IPS DF 6.9 (cell line): Measurements from ENCODE around the gene KRTAP10-1.
"Not testable (repeated sequence)": the region's sequence is repeated elsewhere in the genome, so short reads cannot be mapped to it uniquely, and the experiment has no call there.

Experiments used
- DNase-seq: peaks from one replicate; pipeline ENCODE4 v3.0.0-alpha.2; 2013; ENCODE audit warnings: low read depth, low spot score
- H3K27ac ChIP-seq: one replicate; pipeline ENCODE4 v1.5.1; 2013; ENCODE audit warnings: low read length, control low read depth
- H3K27me3 ChIP-seq: 2 replicates; pipeline ENCODE4 v1.6.1; 2013; ENCODE audit warnings: mild to moderate bottlenecking, low read length; ENCODE audit not compliant: control insufficient read depth, insufficient read depth
- H3K36me3 ChIP-seq: 2 replicates; pipeline ENCODE4 v1.6.1; 2013; ENCODE audit warnings: low read length; ENCODE audit not compliant: control insufficient read depth, insufficient read depth
- H3K4me1 ChIP-seq: 2 replicates; pipeline ENCODE4 v1.6.1; 2013; ENCODE audit warnings: low read length; ENCODE audit not compliant: control insufficient read depth, insufficient read depth
- H3K4me3 ChIP-seq: 2 replicates; pipeline ENCODE4 v1.5.1; 2013; ENCODE audit warnings: mild to moderate bottlenecking, low read length
- H3K9me3 ChIP-seq: 2 replicates; pipeline ENCODE4 v1.6.1; 2013; ENCODE audit warnings: low read length, inconsistent platforms; ENCODE audit not compliant: control insufficient read depth, insufficient read depth
- WGBS: extraction: QIAGEN DNeasy Blood & Tissue Kit; methylation state at CpG from one replicate; pipeline ENCODE4 v1.1.7; 2013; ENCODE audit warnings: mixed read lengths, missing lambda C conversion rate; ENCODE audit not compliant: insufficient read length, insufficient coverage; 5-methylcytosine and 5-hydroxymethylcytosine counted together

Gene KRTAP10-1

DNA sequence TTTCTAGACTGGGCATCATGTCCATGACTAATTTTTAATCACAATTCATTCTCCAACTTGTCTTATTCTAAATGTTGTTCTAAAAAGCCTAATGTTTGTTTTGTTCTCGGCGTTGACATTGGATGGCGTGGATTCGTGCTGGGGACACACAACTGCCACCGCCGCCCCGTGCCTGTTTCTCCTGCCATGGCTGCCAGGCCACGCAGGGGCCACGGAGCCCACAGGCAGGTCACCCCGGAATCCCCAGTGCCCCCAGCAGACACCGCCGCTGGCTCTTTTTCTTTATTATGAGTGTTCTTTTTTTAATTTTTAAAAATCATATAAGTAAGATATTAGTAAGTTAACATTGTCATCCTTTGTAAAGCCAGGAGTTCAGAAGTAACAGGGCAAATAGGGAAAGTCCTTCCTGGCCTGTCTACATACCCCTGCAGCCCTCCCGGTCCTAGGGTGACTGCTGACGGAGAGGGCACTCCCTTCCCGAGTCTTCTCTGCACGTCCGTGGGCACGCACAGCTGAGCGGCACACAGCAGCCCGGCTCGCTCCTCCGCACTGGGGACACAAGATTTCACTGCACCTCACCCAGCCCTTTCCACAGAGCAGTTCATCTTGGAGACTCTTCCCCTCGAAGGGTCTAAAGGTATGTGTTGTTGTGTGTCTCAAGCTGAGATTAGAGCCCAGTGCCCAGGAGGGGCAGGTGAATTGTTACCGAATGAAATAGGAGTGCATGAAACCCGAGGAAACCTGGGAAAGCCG, 32.1 kb downstream of the KRTAP10-1 start:
- Histone ChIP-seq H3K27ac (no peak overlapping the region), H3K4me1 (no peaks in the 10 kb centered on the region; the same call in 1 of the 2 replicates), H3K4me3 (no peak overlapping the region), H3K27me3 (no peaks in the 10 kb centered on the region), H3K36me3 (no peaks in the 10 kb centered on the region; the same call in 1 of the 2 replicates), H3K9me3 (no peaks in the 10 kb centered on the region)
- no peak for DNase-seq
- WGBS, result no CpG with 5 or more reads among the region's 26 CpGs

DNA sequence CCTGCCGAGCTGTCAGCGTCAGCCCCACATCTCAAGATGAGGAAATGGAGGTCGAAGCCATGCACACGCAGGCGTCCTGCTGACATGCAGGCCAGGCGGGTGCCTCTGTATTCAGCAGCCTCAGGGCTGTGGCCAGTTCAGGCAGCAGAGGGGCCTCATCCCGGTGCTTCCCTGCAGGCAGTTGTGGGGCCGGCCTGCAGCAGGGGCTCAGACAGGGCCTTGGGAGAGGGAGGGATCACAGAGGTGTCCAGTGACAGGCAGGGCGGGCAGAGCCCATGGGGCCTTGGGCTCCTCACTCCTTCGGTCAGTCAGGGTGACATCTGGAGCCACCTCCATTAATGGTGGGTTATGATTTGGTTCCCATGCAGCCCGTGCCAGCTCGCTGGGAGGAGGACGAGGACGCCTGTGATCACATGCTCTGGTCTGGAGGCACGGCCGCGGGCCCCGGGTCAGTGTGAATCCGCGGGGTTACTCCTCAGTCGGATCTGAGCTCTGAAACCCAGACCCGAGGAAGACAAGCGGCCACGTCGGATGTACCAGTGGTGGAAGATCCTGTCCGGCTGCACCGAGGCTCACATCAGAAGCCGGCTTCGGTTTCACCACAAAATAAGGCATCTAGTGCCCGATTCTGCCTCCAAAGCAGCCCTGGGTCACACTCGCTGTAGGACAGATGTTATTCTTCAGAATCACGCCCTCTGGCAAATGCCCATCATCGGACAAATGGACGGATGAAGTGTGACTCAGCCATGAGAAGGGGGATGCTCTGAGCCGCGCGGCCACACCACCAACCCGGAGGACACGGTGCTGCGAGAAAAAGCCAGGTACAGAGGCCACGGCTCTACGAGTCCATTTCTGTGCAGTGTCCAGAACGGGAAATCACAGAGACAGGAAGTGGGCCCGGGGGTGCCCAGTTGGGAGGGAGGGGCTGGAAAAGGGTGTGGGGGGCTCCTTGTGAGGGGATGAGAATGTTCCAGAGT, 33.4 kb downstream of the KRTAP10-1 start:
- Histone ChIP-seq H3K27ac (no peak overlapping the region), H3K4me1 (no peaks in the 10 kb centered on the region; the same call in 1 of the 2 replicates), H3K27me3 (no peaks in the 10 kb centered on the region), H3K4me3 (no peak overlapping the region; the same call in 1 of the 2 replicates), H3K36me3 (no peaks in the 10 kb centered on the region; the same call in 1 of the 2 replicates), H3K9me3 (no peaks in the 10 kb centered on the region)
- WGBS, result no CpG with 5 or more reads among the region's 44 CpGs
- no peak for DNase-seq

DNA sequence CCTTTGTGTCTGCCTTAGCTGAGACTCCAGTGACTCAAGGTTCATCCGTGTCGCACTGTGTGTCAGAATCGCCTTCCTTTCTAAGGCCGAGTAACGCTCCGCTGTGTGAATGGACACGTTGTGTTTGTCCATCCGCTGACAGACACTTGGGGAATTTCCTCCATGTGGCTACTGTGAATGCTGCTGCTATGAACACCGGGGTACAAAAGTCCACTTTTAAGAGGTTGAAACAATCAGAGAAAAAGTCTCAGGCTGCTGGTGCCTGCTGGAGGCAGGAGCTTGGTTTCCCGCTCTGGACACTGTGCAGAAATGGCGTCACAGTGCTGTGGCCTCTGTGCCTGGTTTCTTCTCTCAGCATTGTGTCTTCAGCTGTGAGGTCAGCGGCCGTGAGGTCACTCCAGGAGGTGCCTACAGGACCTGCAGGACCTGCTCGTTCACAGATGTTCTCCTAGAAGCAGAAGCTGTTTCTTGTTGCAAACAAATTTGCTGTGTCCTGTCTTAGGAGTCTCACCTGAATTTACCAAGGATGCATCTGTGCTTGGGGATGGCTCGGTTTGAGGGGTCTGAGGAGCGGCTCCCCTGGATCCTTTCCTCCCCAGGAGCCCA, 34.2 kb downstream of the KRTAP10-1 start:
- Histone ChIP-seq H3K36me3 (no peaks in the 10 kb centered on the region), H3K4me3 (no peak overlapping the region), H3K4me1 (no peaks in the 10 kb centered on the region; the same call in 1 of the 2 replicates), H3K27ac (no peak overlapping the region), H3K9me3 (no peaks in the 10 kb centered on the region), H3K27me3 (no peaks in the 10 kb centered on the region)
- WGBS, result no CpG with 5 or more reads among the region's 16 CpGs
- DNase-seq, result no peak

DNA sequence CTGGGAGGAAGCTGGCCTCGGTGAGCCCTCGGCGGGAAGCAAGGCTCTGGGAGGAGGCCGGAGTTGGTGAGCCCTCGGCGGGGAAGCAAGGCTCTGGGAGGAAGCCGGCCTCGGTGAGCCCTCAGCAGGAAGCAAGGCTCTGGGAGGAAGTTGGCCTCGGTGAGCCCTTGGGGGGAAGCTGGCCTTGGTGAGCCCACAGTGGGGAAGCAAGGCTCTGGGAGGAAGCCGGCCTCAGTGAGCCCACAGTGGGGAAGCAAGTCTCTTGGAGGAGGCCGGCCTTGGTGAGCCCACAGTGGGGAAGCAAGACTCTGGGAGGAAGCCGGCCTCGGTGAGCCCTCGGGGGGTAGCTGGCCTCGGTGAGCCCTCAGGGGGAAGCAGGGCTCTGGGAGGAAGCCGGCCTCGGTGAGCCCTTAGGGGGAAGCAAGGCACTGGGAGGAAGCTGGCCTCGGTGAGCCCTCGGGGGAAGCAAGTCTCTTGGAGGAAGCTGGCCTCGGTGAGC, 36.0 kb downstream of the KRTAP10-1 start:
- Histone ChIP-seq H3K4me3 (no peak overlapping the region), H3K27me3 (no peaks in the 10 kb centered on the region), H3K9me3 (no peaks in the 10 kb centered on the region), H3K27ac (no peak overlapping the region), H3K36me3 (no peaks in the 10 kb centered on the region), H3K4me1 (no peaks in the 10 kb centered on the region; the same call in 1 of the 2 replicates)
- WGBS, result no CpG with 5 or more reads among the region's 20 CpGs
- DNase-seq, result no peak

DNA sequence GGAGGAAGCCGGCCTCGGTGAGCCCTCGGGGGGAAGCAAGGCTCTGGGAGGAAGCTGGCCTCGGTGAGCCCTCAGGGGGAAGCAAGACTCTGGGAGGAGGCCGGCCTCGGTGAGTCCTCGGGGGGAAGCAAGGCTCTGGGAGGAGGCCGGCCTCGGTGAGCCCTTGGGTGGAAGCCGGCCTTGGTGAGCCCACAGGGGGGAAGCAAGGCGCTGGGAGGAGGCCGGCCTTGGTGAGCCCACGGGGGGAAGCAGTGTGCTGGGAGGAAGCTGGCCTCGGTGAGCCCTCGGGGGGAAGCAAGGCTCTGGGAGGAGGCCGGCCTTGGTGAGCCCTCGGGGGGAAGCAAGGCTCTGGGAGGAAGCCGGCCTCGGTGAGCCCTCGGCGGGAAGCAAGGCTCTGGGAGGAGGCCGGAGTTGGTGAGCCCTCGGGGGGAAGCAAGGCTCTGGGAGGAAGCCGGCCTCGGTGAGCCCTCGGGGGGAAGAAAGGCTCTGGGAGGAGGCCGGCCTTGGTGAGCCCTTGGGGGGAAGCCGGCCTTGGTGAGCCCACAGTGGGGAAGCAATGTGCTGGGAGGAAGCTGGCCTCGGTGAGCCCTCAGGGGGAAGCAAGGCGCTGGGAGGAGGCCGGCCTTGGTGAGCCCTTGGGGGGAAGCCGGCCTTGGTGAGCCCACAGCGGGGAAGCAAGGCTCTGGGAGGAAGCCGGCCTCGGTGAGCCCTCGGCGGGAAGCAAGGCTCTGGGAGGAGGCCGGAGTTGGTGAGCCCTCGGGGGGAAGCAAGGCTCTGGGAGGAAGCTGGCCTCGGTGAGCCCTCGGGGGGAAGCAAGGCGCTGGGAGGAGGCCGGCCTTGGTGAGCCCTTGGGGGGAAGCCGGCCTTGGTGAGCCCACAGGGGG, 36.7 kb downstream of the KRTAP10-1 start:
- not testable (repeated sequence) for H3K36me3 ChIP-seq, H3K9me3 ChIP-seq, H3K27ac ChIP-seq, H3K4me3 ChIP-seq, H3K27me3 ChIP-seq, DNase-seq, H3K4me1 ChIP-seq
- no CpG with 5 or more reads among the region's 44 CpGs for WGBS

DNA sequence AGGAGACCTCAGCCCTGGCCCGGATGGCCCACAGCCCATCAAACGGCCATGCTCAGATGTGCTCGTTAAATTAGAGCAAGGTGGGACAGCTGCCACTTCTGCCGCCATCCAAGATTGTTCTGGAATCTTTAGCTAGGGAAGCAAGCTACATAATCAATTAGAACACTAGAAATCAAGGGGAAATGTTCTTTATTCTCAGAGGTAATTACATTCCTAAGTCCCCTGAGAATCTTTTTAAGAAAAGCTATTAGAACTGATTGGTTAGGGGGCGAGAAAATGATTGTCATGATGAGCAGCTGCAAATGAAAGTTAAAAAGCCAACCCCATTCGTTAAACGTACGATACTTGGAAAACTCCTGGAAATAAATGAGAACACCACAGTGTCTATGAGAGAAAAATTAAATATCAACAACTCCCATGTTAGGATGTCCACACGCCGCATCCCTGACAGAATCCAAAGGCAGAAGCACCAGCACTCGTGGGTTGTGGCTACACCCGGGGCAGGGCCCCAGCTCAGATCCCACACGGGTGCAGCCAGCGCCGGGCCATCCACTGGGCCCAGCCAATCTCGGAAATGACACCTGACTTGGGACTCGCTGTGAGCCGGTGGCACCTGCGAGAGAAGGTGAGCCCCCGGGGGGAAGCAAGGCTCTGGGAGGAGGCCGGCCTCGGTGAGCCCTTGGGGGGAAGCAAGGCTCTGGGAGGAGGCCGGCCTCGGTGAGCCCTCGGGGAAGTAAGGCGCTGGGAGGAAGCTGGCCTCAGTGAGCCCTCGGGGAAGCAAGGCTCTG, 37.6 kb downstream of the KRTAP10-1 start:
- Histone ChIP-seq H3K27ac (no peak overlapping the region), H3K4me3 (no peak overlapping the region), H3K27me3 (no peaks in the 10 kb centered on the region), H3K36me3 (no peaks in the 10 kb centered on the region), H3K9me3 (no peaks in the 10 kb centered on the region), H3K4me1 (no peaks in the 10 kb centered on the region; the same call in 1 of the 2 replicates)
- WGBS, result no CpG with 5 or more reads among the region's 27 CpGs
- no peak for DNase-seq

DNA sequence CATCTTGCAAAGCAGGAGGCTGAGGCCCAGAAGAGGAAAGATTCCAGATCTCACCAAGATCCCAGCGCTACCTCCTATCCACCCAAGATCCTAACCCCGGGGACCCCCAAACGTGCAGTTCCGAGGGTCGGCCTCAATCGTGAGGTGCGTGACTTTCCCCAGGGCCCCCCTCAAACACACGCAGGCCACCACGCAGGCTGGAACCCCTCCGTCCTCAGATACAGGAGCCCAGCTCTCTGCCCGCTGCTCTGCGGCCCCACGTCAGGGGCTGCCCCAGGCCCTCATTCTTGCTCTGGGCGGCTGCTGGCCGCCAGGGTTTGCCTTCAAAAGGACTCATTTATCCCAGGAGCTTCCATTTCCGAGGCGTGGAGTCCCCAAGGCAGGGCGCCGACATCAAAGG, 39.9 kb downstream of the KRTAP10-1 start:
- no peaks in the 10 kb centered on the region; the same call in 1 of the 2 replicates for H3K4me1 ChIP-seq
- no peak overlapping the region for H3K4me3 ChIP-seq
- WGBS, result no CpG with 5 or more reads among the region's 19 CpGs
- H3K36me3 ChIP-seq, result no peaks in the 10 kb centered on the region
- no peaks in the 10 kb centered on the region for H3K9me3 ChIP-seq
- no peak for DNase-seq
- no peaks in the 10 kb centered on the region for H3K27me3 ChIP-seq
- H3K27ac ChIP-seq, result no peak overlapping the region

DNA sequence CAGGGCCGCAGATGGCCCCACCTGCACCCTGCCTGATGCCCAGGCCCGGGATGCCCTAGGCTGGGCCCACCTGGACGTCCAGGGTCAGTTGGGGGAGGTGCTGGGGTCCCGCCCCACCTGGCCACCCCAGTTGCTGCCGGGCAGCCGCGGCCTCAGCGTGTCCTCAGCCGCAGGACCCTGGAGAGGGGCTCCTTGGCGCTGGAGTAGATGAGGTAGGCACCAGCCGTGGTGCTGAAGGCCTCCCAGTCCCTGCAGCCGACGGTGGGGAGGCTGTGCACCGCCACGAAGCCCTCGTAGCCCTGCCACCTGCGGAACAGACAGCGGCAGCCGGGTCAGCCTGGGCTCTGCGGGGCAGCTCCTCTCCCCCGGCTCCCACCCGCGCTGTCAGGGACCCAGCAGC, 40.4 kb downstream of the KRTAP10-1 start:
- no peaks in the 10 kb centered on the region for H3K36me3 ChIP-seq
- no peaks in the 10 kb centered on the region; the same call in 1 of the 2 replicates for H3K4me1 ChIP-seq
- no peak overlapping the region for H3K4me3 ChIP-seq
- WGBS, result no CpG with 5 or more reads among the region's 23 CpGs
- H3K9me3 ChIP-seq, result no peaks in the 10 kb centered on the region
- DNase-seq, result no peak
- no peaks in the 10 kb centered on the region for H3K27me3 ChIP-seq
- H3K27ac ChIP-seq, result no peak overlapping the region

DNA sequence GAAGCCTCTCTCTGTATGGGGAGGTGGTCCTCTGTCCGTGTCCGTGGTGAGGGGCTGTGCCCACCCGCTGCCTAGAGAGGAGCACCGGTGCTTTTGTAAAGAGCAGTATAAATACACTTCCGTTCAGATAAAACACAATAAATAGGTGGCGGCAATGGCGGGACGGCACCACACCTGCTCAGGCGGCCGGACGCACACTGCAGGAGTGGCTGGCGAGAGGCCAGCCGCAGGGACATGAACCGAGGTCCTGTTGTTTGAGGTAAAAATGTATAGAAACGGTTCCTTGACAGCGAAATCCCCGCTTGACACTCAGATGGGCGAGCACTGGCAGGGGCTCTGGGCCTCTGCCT, 40.8 kb downstream of the KRTAP10-1 start:
- Histone ChIP-seq H3K9me3 (no peaks in the 10 kb centered on the region), H3K4me1 (no peaks in the 10 kb centered on the region; the same call in 1 of the 2 replicates), H3K36me3 (no peaks in the 10 kb centered on the region), H3K27ac (no peak overlapping the region), H3K27me3 (no peaks in the 10 kb centered on the region), H3K4me3 (no peak overlapping the region)
- WGBS, result no CpG with 5 or more reads among the region's 18 CpGs
- DNase-seq, result no peak
